HG02852 (cell line): ENCODE results near the gene POLR2C.

Source experiments
- ATAC-seq: cut with Tn5 transposase; IDR thresholded peaks from one replicate; pipeline ENCODE4 v1.9.1; 2021; ENCODE audit warnings: mild to moderate bottlenecking, moderate library complexity; ENCODE audit not compliant: unreplicated experiment

POLR2C gene

DNA sequence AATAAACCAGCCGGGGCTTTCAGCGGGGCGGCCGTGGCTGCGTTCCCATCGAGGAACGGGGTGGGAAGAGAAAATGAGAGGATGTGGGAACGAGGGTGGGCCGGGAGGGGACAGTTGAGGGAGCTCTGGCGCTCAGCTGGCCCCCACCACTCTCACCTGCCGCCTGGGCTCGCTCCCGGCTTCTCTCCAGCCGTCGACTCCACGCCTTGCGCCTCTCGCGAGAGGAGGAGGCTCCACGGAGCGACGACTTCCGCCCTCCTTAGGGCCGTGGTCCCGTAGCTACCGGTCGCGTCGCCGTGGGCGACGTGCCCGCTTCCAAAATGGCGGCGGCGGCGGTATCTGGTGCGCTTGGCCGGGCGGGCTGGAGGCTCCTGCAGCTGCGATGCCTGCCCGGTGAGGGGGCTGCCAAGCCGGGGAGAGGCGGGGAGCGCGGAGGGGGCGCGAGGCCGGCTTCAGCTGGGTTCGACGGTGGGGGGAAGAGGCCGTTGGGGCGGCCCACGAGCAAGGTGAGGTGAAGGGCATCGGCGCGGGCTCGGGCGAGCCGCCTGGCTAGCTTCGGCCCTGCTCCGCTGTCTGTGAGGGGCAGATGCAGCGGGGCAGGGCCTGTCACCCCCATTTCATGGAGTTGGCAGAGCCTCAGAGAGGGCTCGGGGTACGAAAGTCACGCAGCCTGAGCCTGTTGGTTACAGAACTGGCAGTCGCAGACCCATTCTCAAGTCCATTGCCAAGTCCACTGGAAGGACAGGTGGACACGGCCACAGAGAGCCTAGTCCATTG lies 15.1 kb upstream of the POLR2C start, which contains the start of the genes CIAPIN1 and COQ9:
CIAPIN1 (minus strand) TSS at position 200 of the 777 bp plus-strand sequence. CDS start 6,457 bp downstream, outside the sequence.
COQ9 (plus strand) TSS at position 294 of the 777 bp plus-strand sequence; CDS start at position 321, 27 bp downstream.
- peak; percentile 98 for ATAC-seq

DNA sequence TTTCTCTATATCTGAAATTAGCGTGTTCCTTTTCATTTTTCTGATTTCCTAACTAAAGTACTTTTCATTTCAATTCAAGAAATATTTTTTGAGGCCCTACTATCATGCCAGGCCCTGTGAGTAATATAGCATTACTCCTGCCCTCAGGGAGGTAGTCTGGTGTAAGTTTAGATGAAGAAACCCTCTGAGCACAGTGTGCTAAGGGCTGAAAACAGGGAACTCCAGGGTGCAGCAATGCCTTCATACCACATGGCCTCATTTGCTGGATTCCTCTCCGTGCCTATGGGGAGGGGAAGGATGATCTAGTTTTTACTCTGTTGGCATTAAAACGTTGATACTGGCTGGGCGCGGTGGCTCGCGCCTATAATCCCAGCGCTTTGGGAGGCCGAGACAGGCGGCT lies 10.5 kb upstream of the POLR2C start:
- ATAC-seq, result no peak

DNA sequence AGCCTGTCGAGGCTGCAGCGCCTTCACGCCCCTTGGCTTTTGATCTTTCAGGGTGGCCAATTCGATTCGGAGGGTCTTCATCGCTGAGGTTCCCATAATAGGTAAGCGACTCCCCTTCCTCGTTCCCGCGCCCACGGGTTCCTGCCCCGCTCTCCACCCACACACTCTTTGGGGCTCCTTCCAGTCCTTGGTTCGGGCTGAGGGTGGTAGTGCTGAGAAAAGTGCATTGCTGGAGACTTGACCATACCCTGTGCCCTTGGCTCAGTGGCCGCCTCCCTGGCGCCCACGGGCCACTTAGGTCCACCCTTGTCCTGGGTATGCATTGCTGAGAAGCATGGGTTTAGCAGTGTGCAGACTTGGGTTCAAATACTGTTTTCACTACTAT lies 491 bp downstream of the POLR2C start:
- no peak for ATAC-seq

GRCh38 chr16:57464523-57464922 lies 2.0 kb downstream of the POLR2C start:
- no peak for ATAC-seq

DNA sequence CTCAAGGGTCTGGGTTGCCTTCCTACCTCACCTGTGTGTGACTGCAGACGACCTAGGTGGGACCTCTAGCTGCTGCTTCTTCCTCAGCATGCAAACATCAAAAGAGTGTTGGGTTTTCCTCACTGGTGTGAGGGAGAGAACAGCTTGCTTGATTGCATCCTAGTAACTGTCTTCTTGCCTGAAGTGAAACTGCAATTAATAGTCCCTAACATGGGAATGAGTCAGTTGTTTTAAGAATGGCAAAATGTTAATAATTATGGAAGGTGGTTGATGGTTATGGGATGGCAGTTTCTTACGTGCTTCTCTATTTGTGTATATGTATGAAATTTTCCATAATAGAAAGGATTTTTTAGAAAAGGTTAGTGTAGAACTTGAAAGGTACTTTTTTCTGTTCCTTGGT lies 5.9 kb downstream of the POLR2C start:
- no peak for ATAC-seq

DNA sequence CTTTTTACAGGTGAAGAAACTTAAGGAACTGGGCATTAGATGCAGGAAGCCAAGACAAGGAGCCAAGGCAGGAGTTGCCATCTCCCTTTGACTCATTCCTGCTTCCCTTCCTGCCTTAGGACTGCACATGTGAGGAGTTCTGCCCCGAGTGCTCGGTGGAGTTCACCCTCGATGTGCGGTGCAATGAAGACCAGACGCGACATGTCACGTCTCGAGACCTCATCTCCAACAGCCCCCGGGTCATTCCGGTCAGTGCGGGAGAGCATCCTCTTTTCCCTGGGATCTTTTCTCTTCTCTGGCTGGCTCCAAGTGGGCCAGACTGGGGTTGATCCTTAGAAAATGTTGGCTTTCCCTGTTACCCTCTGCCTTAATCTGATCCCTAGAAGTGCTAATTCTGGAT lies 6.6 kb downstream of the POLR2C start:
- ATAC-seq, result no peak

- no peak for ATAC-seq
Measured at GRCh38 chr16:57469917-57470470, 7.5 kb downstream of the POLR2C start.

- no peak for ATAC-seq
Measured at GRCh38 chr16:57470711-57471110, 8.2 kb downstream of the POLR2C start.

DNA sequence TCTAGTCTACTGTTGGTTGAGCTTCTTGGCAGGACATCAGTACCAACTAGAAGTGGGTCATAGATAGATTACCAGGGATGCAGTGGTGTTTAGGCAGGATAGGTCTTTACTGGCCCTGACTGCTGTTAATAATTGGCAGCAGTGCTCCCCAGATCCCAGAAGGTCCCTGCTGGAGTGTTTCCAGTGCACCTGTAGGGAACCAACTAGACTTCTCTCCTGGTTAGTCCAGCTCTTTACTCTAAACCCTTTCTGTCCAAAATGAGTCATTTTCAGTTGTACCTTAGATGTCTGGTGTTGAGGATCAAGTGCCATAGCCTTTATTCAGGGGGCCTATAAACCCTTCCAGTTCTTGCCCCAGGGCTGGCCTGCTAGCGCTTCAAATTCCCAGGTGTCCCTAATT lies 8.7 kb downstream of the POLR2C start:
- no peak for ATAC-seq

- no peak for ATAC-seq
Measured at GRCh38 chr16:57471852-57472664, 9.6 kb downstream of the POLR2C start.

DNA sequence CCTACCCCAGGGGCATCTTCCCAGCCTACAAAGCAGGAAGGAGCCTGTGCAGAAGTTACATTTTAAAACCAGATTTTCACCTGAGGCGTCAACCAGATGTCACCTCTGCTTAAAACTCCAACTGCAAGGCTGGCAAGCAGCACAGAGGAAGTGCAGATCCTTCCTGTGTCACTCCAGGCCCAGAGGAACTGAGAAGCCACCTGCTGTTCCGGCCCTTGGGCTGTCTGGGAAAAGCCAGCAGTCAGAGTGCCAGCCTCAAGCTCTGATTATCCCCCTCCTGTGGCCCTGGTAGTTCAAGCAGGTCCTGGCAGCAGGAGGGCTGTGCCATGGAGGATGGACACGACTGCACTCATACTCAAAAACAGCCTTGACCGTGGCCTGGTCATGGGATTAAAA lies 10.2 kb downstream of the POLR2C start:
- no peak for ATAC-seq

GRCh38 chr16:57473176-57473840 lies 10.8 kb downstream of the POLR2C start:
- no peak for ATAC-seq

DNA sequence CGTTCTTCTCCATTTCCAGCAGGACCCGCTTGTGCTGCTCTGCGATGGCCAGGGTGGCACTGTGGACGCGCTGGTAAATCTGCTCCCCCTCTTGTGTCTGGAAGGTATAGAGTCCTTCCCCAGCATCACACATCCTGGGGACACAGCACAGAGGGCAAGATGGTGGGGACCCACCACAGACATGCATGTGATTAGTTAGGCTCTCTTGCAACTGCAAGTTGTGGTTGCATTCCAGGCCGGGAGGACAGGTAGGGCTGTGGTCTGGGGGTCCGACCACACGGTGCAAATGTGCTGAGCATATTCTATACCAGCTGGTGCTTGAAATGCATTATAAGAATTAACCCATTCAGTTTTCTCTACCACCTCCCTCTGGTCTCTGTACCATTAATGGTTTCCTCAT lies 11.4 kb downstream of the POLR2C start:
- ATAC-seq, result no peak

DNA sequence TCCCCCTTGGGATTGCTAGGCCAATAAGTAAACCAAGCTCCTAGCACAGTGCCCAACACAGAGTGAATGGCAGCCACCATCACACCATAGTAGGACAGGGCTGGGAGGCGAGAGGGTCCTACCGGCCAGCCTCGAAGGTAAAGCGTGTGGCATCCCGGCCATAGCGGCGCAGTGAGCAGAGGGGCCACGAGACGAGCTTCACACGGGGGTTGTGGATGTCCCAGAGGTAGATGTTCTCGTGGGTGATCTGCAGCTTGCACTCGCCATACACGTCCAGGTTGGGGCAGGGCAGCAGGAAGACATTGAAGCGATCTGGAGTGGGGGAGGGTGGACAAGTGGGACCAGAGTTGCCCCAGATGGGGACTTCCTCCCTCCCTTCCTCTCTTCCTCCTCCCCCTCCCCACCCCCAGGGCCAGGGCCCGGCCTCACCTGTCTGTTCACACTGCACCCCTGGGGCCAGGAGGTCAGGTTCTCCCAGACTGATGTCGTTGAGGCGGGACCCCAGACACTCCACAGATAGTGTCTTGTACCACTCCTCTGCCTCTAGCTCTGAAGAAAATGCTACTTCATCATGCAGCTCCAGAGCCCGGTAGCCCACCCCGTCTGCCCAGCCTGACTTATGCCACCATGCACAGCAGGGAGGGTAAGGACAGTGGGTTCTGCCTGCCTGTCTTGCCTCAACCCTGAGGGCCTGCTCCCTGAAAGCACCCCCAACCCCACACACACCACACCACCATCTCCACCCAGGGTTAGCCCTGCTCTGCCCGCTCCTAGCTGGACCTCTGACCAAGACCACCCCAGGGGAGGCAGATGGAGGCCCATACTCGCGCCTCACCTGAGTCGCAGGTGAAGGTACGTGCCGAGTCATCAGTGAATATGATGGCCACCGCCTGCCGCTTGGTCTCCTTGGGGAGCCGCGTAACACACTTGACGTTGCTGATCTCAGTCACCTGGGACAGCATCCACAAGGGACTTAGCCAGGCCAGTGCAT lies 12.5 kb downstream of the POLR2C start:
- no peak for ATAC-seq

DNA sequence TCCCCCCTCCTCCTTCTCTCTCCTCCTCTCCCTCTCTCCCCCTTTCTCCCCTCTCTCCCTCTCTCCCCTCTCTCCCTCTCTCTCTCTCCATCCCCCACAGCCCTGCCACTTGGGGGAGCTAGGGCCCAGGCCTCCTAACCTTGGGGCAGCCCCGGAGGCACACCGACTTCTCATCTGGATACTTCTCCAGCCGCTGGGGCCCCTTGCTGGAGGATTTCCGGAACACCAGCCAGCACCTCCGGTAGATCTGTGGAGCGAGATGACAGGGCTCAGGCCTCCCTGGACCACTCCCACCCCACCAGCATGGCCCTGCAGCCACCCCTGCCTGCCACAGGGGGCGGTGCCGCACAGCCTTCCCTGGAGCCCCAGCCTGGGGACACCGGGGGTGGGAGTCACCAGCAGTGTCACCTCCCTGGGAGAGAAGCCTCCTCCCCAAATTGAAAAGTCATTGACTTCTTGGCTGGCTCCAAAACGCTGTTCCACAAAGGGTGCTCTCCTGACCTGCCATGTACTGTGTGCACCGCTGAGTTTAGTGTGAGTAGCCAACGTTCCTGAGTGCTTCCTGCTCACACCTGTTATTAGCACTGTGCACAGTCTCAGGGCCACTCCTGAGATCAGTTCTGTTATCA lies 13.3 kb downstream of the POLR2C start:
- ATAC-seq, result peak; percentile 96

DNA sequence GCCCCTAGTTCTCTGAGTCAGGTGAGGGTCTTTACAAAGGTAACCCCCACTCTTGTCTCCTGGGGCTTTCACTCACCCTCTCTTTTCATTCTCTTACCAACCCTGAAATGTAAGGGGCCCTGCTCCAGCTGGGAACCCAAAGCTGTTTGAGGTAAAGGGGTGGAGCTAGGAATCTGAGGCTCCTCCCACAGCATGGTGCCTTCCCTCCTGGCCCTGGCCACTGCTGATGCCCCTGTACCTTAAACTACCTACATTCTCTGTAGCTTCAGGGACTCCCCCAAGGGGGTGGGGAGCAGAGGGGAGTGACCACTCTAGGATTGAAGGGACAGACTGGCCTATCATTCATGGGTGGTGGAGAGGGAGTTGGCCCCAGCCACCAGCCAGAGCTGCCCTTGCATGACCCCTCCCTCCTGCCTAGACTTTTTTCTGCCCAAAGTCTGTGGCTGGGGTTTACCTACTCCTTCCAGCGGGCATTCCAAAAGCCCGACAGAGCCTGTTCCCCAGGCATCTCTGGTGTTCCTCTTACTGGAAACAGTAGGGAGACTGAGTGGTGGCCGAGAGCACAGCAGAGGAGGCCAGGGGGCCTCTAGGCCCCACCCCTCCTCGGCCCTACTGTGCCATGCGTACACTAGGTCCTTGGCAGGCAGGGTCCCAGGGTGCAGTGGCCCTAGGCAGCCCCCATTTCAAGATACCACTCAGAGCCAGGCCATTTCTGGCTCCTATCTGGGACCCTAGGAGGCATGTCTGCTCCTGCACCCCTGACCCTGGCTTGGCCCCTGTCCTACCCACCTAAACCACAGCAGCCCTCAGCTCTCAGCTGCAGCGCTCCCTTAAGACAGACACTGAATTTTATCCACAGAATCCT lies 14.3 kb downstream of the POLR2C start:
- ATAC-seq, result no peak

GRCh38 chr16:57477531-57478202 lies 15.2 kb downstream of the POLR2C start:
- ATAC-seq, result no peak
